C1 segment of cervical spinal cord (tissue), 14 donors: ENCODE data around the gene MX1.

Experiments
- DNase-seq, 14 donors: peaks; one replicate each; lab custom pipeline; 2025; lab: John Stamatoyannopoulos, UW

Gene MX1, protein sequence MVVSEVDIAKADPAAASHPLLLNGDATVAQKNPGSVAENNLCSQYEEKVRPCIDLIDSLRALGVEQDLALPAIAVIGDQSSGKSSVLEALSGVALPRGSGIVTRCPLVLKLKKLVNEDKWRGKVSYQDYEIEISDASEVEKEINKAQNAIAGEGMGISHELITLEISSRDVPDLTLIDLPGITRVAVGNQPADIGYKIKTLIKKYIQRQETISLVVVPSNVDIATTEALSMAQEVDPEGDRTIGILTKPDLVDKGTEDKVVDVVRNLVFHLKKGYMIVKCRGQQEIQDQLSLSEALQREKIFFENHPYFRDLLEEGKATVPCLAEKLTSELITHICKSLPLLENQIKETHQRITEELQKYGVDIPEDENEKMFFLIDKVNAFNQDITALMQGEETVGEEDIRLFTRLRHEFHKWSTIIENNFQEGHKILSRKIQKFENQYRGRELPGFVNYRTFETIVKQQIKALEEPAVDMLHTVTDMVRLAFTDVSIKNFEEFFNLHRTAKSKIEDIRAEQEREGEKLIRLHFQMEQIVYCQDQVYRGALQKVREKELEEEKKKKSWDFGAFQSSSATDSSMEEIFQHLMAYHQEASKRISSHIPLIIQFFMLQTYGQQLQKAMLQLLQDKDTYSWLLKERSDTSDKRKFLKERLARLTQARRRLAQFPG

DNA sequence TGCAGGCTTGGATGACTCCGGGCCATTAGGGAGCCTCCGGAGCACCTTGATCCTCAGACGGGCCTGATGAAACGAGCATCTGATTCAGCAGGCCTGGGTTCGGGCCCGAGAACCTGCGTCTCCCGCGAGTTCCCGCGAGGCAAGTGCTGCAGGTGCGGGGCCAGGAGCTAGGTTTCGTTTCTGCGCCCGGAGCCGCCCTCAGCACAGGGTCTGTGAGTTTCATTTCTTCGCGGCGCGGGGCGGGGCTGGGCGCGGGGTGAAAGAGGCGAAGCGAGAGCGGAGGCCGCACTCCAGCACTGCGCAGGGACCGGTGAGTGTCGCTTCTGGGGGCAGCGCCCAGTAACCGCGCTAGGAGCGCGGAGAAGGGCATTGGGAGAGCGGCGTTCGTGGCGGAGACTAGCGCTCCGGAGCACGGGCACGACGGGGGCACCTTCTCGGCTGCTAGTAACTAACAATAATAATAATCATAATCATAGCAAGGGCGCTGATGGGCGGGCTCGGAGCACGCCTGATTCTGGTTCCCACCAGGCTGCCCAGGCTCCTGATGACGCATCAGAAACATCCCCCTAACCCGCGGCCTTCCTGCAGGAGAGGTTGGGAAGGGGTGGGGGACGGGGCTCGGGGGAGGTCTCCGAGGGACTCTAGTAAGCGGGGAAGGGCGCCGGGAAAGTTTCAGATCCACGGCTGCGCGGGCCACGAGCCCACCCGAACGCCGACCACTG is at the start of gene MX1:
Gene MX1 (plus strand): TSS at position 286 of the 722 bp plus-strand sequence. CDS start 5,832 bp downstream, outside the sequence.
- peak in 7 of 14 donors; percentile 17 to 56 (median 40) for DNase-seq

DNA sequence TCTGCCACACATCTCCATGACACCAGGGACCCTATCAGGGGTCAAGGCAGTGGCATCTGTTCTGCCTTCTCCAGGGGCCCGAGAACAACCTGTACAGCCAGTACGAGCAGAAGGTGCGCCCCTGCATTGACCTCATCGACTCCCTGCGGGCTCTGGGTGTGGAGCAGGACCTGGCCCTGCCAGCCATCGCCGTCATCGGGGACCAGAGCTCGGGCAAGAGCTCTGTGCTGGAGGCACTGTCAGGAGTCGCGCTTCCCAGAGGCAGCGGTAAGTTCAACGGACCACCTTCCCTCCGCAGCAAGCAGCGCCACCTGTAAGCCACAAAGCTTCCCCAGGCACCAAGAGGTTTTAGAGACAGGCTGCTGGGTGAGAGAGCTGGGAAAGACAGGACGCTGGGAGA is 48.3 kb upstream of the MX1 start:
- DNase-seq, result no peak

DNA sequence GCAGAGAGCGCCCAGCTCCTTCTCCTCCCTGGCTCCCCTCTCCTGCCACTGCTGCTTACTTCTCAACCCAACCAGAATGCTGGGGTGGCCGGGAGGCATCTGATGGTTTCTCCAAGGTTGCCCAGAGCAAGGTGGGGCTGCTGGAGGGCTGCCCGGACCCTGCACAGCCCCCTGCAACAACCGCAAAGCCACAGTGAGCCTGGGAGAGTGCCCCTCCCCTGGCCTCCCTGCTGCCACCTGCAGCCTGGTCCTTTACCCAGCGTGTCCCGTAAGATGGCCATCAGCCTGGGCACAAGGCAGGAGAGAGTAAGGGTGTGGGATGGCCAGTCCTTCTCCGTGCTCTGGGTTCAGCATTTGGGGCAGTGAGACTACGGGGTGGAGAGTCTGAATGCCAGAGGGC is 47.2 kb upstream of the MX1 start:
- no peak for DNase-seq

DNA sequence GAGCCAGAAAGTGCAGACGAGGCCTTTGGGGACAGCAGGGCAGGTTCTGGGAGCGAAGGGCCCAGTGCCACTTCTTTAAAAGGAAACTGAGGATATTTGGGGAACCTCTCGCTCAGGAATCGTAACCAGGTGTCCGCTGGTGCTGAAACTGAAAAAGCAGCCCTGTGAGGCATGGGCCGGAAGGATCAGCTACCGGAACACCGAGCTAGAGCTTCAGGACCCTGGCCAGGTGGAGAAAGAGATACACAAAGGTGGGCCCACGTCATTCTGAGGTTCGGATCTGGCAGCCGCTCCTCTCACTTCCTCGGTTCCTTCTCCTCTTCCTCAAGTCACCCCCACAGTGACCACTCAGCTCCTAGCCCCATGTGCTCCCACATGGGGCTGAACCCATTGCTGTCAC is 46.1 kb upstream of the MX1 start:
- no peak for DNase-seq

DNA sequence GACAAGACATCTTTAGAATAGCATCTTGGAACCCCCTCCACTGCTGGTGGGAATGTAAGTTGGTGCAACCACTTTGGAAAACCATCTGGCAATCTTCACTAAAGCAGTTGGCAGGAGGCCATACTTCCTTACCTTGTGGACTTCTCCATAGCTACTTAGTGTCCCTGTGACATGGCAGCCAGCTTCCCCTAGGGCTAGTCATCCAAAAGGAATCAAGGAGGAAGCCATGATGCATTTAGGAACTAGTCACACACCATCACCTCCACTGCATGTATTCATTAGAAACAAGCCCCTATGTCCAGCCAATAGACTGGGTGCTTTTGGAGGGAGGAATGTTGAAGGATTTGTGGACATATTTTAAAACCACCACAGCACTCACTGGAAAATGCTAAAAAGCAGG is 44.3 kb upstream of the MX1 start:
- DNase-seq, result no peak

DNA sequence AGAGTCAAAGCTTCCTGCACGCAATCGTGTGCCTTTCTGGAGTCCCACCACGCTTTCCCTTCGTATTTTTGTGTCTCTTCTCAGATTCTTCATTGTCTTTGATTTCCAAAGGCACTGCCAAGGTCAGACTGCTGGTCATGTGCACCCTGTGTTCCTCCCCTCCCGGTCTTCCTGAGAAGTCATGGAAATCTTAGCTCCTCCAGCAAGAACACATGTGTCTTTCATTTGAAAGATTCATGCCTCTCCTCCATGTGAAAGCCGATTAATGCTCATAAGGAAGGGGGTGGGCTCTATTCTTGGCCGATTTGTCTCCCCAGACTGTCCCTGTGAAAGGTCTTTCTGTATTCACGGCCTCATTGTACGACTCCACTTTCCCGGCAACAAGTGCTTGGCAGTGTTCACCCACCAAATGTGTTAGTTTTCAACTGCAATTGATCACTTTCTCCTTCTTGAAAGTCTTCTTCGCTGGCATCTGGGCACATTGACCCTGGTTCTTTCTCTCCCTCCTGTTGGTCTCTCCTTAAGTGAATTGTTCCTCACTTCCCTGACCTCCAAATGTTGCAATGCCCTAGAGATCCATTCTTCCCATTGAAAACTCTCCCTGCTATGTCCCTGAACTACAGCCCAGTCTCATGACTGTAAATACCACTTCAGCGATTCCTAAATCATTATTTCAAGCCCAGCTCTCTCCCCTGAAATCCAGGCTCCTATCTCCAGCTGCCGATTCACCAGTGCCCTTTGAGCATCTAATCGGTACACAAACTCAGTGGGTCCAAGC is 38.8 kb upstream of the MX1 start:
- DNase-seq, result no peak

DNA sequence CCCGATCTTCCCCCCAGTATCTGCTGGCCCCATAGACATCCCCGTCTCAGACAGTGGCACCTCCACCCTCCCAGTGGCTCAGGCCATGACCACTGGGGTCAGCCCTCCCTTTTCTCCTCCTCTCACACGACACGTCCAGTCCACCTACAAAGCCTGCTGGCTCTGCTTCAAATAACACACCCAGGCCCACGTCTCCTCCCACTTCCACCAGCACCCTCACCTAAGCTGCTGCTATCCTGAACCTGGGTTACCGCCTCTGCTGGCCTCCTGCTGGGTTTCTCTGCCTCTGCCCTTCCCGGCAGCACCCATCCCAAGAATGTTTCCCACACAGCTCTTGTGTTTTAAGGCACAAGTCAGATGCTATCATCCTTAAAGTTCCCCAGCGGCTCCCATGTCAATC is 38.2 kb upstream of the MX1 start:
- no peak for DNase-seq

DNA sequence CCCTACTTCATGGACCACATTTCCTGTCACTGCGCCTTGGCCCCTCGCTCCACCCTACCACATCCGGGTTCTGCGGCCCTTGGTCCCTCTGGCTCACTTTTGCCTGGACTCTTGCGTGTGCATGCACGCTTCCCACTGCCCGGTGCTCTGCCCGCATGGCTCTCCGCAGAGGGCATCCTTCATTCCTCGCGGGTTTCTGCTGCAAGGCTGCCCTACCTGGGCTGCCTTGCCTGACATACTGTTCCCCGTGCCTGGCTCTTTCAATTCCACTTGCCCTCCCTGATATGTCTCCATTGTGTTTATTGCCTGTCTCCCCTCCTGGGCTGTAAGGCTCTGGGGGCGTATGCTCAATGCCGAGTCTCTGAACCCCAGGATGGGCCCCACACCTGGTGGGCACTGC is 37.8 kb upstream of the MX1 start:
- DNase-seq, result no peak

DNA sequence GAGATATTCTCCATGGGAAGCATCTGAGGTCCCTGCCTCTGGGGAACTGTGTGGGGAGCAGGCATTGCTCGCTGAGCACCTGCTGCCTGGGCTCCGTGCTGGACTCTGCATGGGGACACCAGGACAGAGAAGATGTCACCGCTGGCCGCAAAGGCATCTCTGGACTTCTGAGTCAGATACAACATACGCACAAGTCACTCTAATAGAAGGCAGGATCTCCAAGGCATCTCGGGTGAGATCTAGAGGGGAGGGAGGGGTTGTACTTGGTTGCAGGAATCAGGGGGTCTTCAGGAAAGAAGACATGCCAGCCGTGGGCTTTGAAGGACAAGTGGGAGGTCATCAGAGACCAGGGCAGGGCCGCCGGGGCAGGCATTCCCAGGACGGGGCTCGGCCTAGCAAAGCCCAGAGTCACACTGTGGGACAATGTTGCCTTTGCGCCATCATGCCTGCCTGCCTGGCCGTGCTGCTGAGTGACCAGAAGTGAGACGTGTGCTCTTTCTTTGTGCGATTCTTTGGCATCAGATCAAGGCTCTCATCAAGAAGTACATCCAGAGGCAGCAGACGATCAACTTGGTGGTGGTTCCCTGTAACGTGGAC is 35.9 kb upstream of the MX1 start:
- no peak for DNase-seq

DNA sequence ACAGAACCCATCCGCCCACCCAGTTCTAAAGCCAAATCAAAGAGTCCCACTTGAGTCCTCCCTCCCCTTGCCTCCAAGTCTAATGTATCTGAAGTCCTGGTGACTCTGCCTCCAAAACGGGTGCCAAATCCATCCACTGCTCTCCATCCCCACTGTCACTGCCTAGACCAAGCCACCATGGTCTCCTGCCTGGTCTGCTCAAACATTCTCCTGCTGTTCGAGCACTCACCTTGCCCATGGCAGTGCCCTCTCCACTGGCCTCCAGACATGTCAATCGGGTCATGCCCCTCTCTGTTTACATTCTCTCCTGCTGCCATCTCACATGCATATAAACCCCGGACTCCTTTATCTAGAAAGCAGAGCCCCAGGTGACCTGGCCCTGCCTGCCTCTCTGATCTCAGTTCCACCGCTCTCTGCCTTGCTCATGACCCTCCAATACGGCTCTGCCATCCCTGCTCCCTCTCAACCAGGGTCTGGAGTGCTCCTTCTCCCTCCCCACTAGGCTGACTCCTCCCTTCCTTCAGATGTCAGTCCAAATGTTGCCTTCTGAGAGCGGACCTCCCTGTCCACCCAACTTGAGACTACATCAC is 32.1 kb upstream of the MX1 start:
- no peak for DNase-seq

DNA sequence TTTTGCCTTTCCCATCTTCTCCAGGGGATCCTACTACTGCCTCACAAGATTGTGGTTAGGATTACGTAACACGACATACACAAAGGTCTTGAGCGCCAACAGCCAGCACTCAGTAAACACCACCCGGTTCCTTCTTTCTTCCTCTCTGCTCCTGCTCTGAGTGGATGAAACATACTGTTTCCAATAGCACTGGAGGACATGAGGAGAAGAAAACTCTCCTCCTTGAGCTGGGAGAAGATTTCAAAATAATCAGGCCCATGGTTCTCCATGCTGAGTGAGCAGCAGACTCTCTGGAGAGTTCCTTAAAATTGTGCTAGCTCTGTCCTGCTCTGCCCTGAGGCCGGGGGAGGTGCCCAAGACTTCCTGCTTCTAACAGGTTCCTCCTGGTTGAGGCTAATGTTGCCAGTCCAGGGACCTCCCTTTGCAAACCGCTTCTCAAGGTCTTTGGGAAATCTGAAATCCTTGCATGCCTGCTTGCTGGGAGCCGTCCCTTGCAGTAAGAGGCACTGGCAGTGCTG is 29.4 kb upstream of the MX1 start:
- DNase-seq, result peak in 1 of 14 donors; percentile 14

DNA sequence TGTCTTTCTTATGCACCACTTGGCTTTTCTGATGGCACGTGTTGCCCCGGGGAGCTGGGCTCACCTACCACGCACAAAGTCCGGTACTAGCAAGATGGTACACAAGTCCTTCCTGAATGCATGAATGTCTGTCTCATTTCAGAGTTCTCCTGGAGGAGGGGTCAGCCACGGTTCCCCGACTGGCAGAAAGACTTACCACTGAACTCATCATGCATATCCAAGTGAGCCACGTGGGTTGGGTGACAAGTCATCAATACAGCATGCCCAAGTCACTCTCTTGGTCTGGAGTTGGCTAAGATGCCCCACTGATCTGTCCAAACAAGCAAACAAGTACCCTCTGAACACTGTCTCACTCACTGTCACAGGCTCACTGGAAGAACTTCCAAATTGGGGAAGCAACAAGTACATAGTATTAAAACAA is 28.6 kb upstream of the MX1 start:
- no peak for DNase-seq

DNA sequence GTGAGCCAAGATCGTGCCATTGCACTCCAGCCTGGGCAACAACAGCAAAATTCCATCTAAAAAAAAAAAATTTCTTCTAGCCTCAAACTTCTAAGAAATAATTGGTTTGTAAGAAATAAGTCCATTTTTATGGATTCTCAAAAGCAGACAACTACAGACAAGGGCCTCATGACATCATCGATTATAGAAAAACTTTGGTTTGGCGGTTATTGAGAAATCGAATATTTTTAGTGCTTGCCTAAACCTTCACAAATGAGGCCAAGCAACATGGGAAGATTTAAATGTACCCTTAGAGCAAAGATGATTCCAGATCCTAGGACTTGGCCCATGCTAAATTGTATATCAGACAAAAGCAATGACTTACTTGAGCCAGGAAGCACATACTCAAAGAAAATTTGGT is 27.8 kb upstream of the MX1 start:
- DNase-seq, result no peak

DNA sequence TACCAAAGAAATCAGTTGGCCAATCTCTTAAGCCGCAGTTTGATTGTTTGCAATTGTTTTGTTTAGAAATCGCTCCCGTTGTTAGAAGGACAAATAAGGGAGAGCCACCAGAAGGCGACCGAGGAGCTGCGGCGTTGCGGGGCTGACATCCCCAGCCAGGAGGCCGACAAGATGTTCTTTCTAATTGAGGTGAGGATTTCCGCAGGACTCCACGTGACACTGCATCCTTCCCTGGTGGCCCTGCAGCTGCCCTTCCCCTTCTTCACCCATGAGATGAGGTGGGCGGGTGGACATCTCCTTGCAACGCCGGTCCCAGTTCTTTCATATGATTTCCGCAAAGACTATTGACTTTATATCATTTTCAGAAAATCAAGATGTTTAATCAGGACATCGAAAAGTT is 27.2 kb upstream of the MX1 start:
- no peak for DNase-seq

DNA sequence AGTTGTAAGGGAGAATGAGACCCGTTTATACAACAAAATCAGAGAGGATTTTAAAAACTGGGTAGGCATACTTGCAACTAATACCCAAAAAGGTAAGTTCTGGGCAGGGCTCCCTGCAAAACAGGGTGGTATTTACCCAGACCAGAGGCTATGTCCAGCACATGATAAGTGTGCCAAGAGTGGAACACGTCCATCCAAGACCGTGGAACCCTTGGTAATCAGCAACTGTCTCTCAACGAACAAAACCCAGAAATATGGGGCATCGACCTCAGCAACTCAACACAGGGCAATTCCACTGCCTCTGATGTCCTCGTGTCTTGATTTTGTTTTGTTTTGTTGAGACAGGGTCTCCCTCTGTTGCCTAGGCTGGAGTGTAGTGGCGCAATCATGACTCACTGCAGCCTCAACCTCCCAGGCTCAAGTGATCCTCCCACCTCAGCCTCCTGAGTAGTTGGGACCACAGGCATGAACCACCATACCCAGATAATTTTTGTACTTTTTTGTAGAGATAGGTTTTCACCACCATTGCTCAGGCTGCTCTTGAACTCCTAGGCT is 26.7 kb upstream of the MX1 start:
- DNase-seq, result no peak

DNA sequence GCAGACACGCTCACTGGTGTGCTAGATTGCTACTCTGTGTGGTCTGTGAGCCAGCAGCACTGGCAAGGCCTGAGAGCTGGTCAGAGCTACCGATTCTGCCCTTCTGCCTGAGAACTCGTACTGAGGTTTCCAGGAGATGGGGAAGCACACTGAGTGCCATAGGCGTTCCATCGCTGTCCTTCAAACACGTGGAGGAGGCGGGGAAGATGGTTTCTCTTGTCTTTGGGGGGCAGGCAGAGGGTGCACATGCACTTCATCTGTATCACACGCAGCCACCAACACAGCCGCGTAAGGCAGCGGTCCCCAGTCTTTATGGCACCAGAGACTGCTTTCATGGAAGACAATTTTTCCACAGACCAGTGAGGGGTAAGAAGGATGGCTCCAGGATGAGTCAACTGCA is 23.8 kb upstream of the MX1 start:
- no peak for DNase-seq

DNA sequence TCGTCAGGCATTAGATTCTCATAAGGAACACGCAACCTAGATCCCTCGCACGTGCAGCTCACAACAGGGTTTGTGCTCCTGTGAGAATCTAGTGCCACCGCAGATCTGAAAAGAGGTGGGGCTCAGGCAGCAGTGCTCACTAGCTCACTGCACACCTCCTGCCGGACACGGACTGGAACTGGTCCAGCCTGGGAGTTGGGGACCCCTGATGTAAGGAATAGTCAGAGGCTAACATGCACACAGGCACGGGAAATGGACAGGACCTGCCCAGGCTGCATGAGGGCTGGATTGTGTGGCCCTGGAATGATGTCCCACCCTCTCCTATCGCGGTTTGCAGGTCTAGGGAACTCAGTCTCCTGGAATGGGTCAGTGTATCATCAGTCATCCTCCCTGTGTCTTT is 23.2 kb upstream of the MX1 start:
- no peak for DNase-seq

DNA sequence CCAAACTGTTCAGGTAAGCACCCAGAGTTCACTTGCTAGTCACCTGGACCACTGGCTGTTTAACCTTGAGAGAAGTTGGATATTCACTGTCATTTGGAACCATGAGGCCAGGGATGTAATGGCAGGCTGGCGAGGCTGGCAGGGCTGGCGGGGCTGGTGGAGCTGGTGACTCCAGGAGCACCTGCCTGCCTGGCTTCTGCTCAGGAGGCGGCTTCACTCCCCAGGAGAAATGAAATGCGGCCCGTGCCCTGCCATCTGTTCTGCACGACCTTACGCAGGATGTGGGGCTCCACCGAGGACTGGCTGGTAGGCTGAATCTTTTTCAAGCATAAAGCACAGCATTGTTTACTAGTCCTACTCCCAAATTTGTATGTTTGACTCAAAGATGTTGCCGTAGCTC is 22.7 kb upstream of the MX1 start:
- DNase-seq, result no peak

DNA sequence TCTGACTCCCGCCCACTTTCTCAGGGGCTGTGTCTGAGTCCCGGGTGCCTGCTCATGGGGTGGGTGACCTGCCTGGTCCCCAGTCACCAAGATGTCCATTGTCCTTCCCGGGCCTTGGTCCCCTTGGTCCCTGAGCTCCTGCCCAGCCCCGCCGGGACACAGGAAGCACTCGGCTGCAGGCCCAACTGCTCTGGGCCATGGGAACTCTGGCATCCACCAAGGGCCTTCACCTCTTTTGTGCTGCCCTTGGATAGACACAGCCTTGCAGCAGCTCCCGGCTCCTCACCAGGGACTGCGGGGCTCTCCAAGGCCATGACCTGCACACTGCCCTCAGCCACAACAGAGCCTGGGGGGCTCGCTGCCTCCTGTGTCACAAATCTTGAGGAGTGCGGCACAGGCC is 22.1 kb upstream of the MX1 start:
- DNase-seq, result no peak

DNA sequence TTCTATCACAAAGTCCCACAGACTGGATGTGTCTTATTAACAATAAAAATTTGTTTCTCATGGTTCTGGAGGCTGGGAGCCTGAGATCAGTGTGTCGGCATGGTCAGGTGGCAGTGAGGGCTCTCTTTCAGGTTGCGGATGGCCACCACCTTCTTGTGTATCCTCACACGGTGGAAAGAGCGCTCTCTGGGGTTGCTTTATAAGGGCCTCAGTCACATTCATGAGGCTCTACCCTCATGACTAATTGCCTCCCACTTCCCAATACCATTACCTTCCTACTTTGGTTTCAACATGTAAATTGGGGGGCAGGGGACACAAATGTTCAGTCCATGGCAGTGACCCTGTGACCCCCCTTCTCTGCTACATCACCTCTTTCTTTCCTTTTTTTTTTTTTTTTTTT is 20.7 kb upstream of the MX1 start:
- DNase-seq, result no peak

DNA sequence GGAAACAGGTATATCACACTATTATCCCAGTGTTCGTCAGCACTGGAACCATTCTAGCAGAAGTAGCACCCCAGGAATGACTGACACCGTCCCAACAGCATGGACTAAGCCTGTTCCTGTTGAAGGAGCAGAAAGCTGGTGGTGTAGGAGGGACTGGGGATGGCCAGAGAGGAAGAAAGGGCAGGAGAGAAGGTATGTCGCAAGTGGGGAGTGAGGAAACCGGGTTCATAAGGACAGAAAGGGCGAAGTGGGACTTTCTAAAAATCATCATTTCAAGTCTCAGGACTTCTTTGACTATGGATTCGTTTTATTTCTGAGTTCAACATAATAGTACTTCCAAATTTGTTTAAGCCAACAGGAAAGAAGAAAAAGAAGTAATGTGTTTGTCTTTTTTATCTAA is 19.7 kb upstream of the MX1 start:
- no peak for DNase-seq
